Measurements from ENCODE around the gene FAM193B. TPM values are rescaled to one million over a fixed set of nuclear protein-coding genes. Genes with fewer than 3 reads are reported as not detected.

FAM193B gene
- total and polyA plus RNA-seq, 9 of the 15 experiments (the other 6 are each of a cell fraction or from before 2014, with no cell fraction given): 4.4 to 76.4 (median 37.3) TPM

GRCh38 chr5:177526191-177526590, 28.2 kb downstream of the FAM193B start (continued):
- no peak for TF ChIP-seq BCLAF1 (IDR thresholded peaks at IDR 0.05; ENCODE audit: borderline replicate concordance in 1 of 2, control insufficient read depth in 1 of 2, low read depth in 2 of 2, low read length in 1 of 2)
- no peak for TF ChIP-seq MED1 (CRISPR knock-in tag; IDR thresholded peaks at IDR 0.05; ENCODE audit: borderline replicate concordance)
- TF ChIP-seq ZBTB1 (CRISPR knock-in tag; IDR thresholded peaks at IDR 0.05; ENCODE audit: borderline replicate concordance, low read depth): no peak
- no peak for TF ChIP-seq MLX (CRISPR knock-in tag; conservative IDR thresholded peaks at IDR 0.05)
- TF ChIP-seq RAD21 (CRISPR knock-in tag; conservative IDR thresholded peaks at IDR 0.05 in 1 of 2, IDR thresholded peaks at IDR 0.05 in 1 of 2): no peak
- TF ChIP-seq ZNF354B (CRISPR knock-in tag; IDR thresholded peaks at IDR 0.05): no peak
- TF ChIP-seq DLX4 (CRISPR knock-in tag; IDR thresholded peaks at IDR 0.05): no peak
- no peak for TF ChIP-seq CREB5 (CRISPR knock-in tag; IDR thresholded peaks at IDR 0.05)
- TF ChIP-seq TEAD2 (tag; IDR thresholded peaks at IDR 0.05): no peak
- TF ChIP-seq NCOA1 (IDR thresholded peaks at IDR 0.05; ENCODE audit: low read depth): no peak
- no peak for TF ChIP-seq CC2D1A (IDR thresholded peaks at IDR 0.05)
- no peak for TF ChIP-seq ELK3 (CRISPR knock-in tag; IDR thresholded peaks at IDR 0.05)
- no peak for TF ChIP-seq ZNF175 (CRISPR knock-in tag; IDR thresholded peaks at IDR 0.05; ENCODE audit: low read depth)
- TF ChIP-seq EP400 (IDR thresholded peaks at IDR 0.05): no peak

Measured in K562 (cell line).